Liver (tissue), 3 donors: Measurements from ENCODE around the gene CHCHD4.

Experiments
- ATF3 ChIP-seq: IDR thresholded peaks from 2 replicates; pipeline ENCODE4 v1.6.1; 2016; ENCODE audit warnings: antibody characterized with exemption
- CTCF ChIP-seq: fragments of 150-350 bp; IDR thresholded peaks from 2 replicates; pipeline ENCODE4 v1.5.1; 2017; ENCODE audit warnings: improper control_type of control experiment, low read depth, low read length; ENCODE audit not compliant: missing input control
- GABPA ChIP-seq, 2 donors: IDR thresholded peaks in 1 of 2; conservative IDR thresholded peaks in 1 of 2; 2 replicates each; pipeline ENCODE4 v1.6.1; 2016; ENCODE audit warnings: antibody characterized with exemption in 2 of 2, mild to moderate bottlenecking in 1 of 2, moderate library complexity in 1 of 2
- HNF4G ChIP-seq: IDR thresholded peaks from 2 replicates; pipeline ENCODE4 v1.6.1; 2016; ENCODE audit warnings: antibody characterized with exemption
- MAX ChIP-seq: IDR thresholded peaks from 2 replicates; pipeline ENCODE4 v1.6.1; 2016; ENCODE audit warnings: antibody characterized with exemption
- RAD21 ChIP-seq, 2 donors: IDR thresholded peaks; 2 replicates each; pipeline ENCODE4 v1.6.1; 2016; ENCODE audit warnings: antibody characterized with exemption in 2 of 2, mild to moderate bottlenecking in 2 of 2
- REST ChIP-seq: IDR thresholded peaks from 2 replicates; pipeline ENCODE4 v1.6.1; 2016; ENCODE audit warnings: antibody characterized with exemption, mild to moderate bottlenecking
- YY1 ChIP-seq: IDR thresholded peaks from 2 replicates; pipeline ENCODE4 v1.6.1; 2016; ENCODE audit warnings: antibody characterized with exemption, mild to moderate bottlenecking
- donor health status: healthy.
- donor health status: healthy.

GRCh38 chr3:14169871-14170270, 45.2 kb upstream of the CHCHD4 start:
- TF ChIP-seq CTCF: no peak
- no peak for TF ChIP-seq HNF4G
- no peak for TF ChIP-seq MAX
- no peak for TF ChIP-seq YY1
- TF ChIP-seq ATF3: no peak
- TF ChIP-seq RAD21 (IDR thresholded peaks at IDR 0.05): no peak
- no peak for TF ChIP-seq GABPA (IDR thresholded peaks at IDR 0.05 in 1 of 2, conservative IDR thresholded peaks at IDR 0.05 in 1 of 2)
- no peak for TF ChIP-seq REST
